B cell (primary cell): ENCODE results near the gene ADAMTS14. TPM values are rescaled to one million over a fixed set of nuclear protein-coding genes. Genes with fewer than 3 reads are reported as not detected.
"Not testable (repeated sequence)": the region's sequence is repeated elsewhere in the genome, so short reads cannot be mapped to it uniquely, and the experiment has no call there.

Experiments
- ATAC-seq: fragments of 200-7000 bp; cut with Tn5 transposase; one replicate; pipeline ENCODE4 v1.10.0; 2021; ENCODE audit warnings: low read depth, mild to moderate bottlenecking, moderate number of reproducible peaks, moderate library complexity
- CTCF ChIA-PET: fragments of 350-600 bp; sonication (Branson Sonifier 250); formaldehyde crosslinking; loops from one replicate; lab custom pipeline; 2021; ENCODE audit warnings: antibody characterized with exemption, inconsistent platforms; lab: Charles Lee
- POLR2A ChIA-PET: fragments of 350-600 bp; sonication (Branson Sonifier 250); formaldehyde crosslinking; loops from one replicate; lab custom pipeline; 2021; ENCODE audit warnings: antibody characterized with exemption; lab: Charles Lee
- DNase-seq: peaks from one replicate; pipeline ENCODE4 v3.0.0; 2013
- H2AFZ ChIP-seq: 2 replicates; pipeline ENCODE4 v1.6.1; 2012; ENCODE audit warnings: mild to moderate bottlenecking, low read depth, low read length; ENCODE audit not compliant: insufficient read depth, poor library complexity, severe bottlenecking
- H3K27ac ChIP-seq, 2 donors: 1 replicate in 1 of 2; 2 replicates in 1 of 2; pipeline ENCODE4 v1.5.1; 2012 to 2013; ENCODE audit warnings: low read length in 2 of 2, mild to moderate bottlenecking in 2 of 2, moderate library complexity in 1 of 2
- H3K27me3 ChIP-seq, 4 experiments: fragments of 200-600 bp in 1 of 4; sonication (generic) in 1 of 4; replicated peaks in 1 of 4; 1 replicate in 2 of 4; 2 replicates in 2 of 4; pipeline versions ENCODE4 v1.6.1 to v1.7.0; 2013 to 2016; ENCODE audit warnings: low read length in 3 of 4, mild to moderate bottlenecking in 2 of 4, mixed read lengths in 1 of 4, moderate library complexity in 1 of 4; ENCODE audit not compliant: insufficient read depth in 4 of 4, control insufficient read depth in 3 of 4; ENCODE audit errors: control extremely low read depth in 1 of 4
- H3K36me3 ChIP-seq, 2 experiments: replicated peaks in 1 of 2; 1 replicate in 1 of 2; 2 replicates in 1 of 2; pipeline versions ENCODE4 v1.6.1 to v1.7.1; 2013; ENCODE audit warnings: low read length in 1 of 2; ENCODE audit not compliant: insufficient read depth in 2 of 2, control insufficient read depth in 1 of 2; ENCODE audit errors: control extremely low read depth in 1 of 2, extremely low read depth in 1 of 2
- H3K4me1 ChIP-seq, 2 donors: fragments of 200-600 bp in 1 of 2; sonication (generic) in 1 of 2; 1 replicate in 1 of 2; 2 replicates in 1 of 2; pipeline versions ENCODE4 v1.5.1 to v1.6.1; 2013 to 2017; ENCODE audit warnings: low read length in 2 of 2; ENCODE audit not compliant: control insufficient read depth in 2 of 2, insufficient read depth in 2 of 2
- H3K4me2 ChIP-seq: replicated peaks from 2 replicates; pipeline ENCODE3; 2012; ENCODE audit warnings: mild to moderate bottlenecking, low read depth, low read length; ENCODE audit not compliant: poor library complexity, severe bottlenecking
- H3K4me3 ChIP-seq, 5 experiments: fragments of 200-600 bp in 1 of 5; sonication (generic) in 1 of 5; 1 replicate in 3 of 5; 2 replicates in 2 of 5; pipeline versions ENCODE4 v1.5.1 to v1.7.0; 2011 to 2016; ENCODE audit warnings: low read length in 4 of 5, mild to moderate bottlenecking in 4 of 5, low read depth in 2 of 5, control low read depth in 1 of 5, moderate library complexity in 1 of 5; ENCODE audit not compliant: insufficient read depth in 1 of 5; ENCODE audit errors: control extremely low read depth in 1 of 5, extremely low read depth in 1 of 5
- H3K79me2 ChIP-seq: fragments of 200-600 bp; sonication (generic); one replicate; pipeline ENCODE4 v1.6.0; 2016; ENCODE audit warnings: low read length; ENCODE audit not compliant: control insufficient read depth, insufficient read depth
- H3K9ac ChIP-seq: fragments of 200-600 bp; sonication (generic); 2 replicates; pipeline ENCODE4 v1.6.1; 2017; ENCODE audit warnings: mild to moderate bottlenecking, low read length, moderate library complexity
- H3K9me3 ChIP-seq, 3 donors: one replicate each; pipeline versions ENCODE4 v1.6.1 to v1.7.1; 2013; ENCODE audit warnings: low read length in 2 of 3; ENCODE audit not compliant: control insufficient read depth in 2 of 3, insufficient read depth in 1 of 3; ENCODE audit errors: control extremely low read depth in 1 of 3
- H4K20me1 ChIP-seq: 2 replicates; pipeline ENCODE4 v1.6.0; 2012; ENCODE audit warnings: mild to moderate bottlenecking, low read length; ENCODE audit not compliant: insufficient read depth, control insufficient read depth, poor library complexity, severe bottlenecking
- H3K27ac Mint-ChIP-seq: one replicate; pipeline ENCODE4 v1.8.0; 2021; ENCODE audit warnings: mixed read lengths
- H3K27me3 Mint-ChIP-seq: one replicate; pipeline ENCODE4 v1.8.0; 2021; ENCODE audit warnings: mixed read lengths
- H3K4me1 Mint-ChIP-seq: one replicate; pipeline ENCODE4 v1.8.0; 2021; ENCODE audit warnings: mixed read lengths
- H3K4me3 Mint-ChIP-seq: one replicate; pipeline ENCODE4 v1.8.0; 2021; ENCODE audit warnings: mixed read lengths
- H3K9me3 Mint-ChIP-seq: one replicate; pipeline ENCODE4 v1.8.0; 2022; ENCODE audit warnings: mixed read lengths; ENCODE audit not compliant: insufficient read depth
- EZH2 ChIP-seq: IDR thresholded peaks from 2 replicates; pipeline ENCODE4 v1.6.1; 2012; ENCODE audit warnings: borderline replicate concordance, low read depth, mild to moderate bottlenecking, moderate library complexity, low read length; ENCODE audit not compliant: insufficient read depth, poor library complexity, severe bottlenecking
- WGBS: methylation state at CpG from one replicate; pipeline ENCODE4 v1.1.5; 2013; ENCODE audit warnings: missing lambda C conversion rate; ENCODE audit not compliant: insufficient coverage; 5-methylcytosine and 5-hydroxymethylcytosine counted together
- intact Hi-C: fragments of 100-400 bp; cut with micrococcal nuclease; formaldehyde crosslinking; loops from one replicate; pipeline ENCODE4 v1.10.0; 2022
- polyA plus RNA-seq: library from polyadenylated mRNA; depleted of rRNA; stranded (reverse); fragments of >200 nt; gene quantifications from 2 replicates; pipeline ENCODE4 v1.2.3, GENCODE V29; 2012
- total RNA-seq, 2 donors: library from RNA; stranded (reverse); fragments of 120-200 nt in 1 of 2; gene quantifications; 1 replicate in 1 of 2; 2 replicates in 1 of 2; pipeline versions ENCODE4 v1.2.3 to v1.2.4, GENCODE V29; 2013 to 2022
- TF ChIP-seq, protein P1 (sequence below): fragments of 200-600 bp; IDR thresholded peaks from one replicate; pipeline ENCODE4 v1.8.0; 2022; ENCODE audit warnings: antibody characterized with exemption, mild to moderate bottlenecking

Gene ADAMTS14
- total and polyA plus RNA-seq, 2 donors (not counting 1 experiment from before 2014, with no cell fraction given): not detected

DNA sequence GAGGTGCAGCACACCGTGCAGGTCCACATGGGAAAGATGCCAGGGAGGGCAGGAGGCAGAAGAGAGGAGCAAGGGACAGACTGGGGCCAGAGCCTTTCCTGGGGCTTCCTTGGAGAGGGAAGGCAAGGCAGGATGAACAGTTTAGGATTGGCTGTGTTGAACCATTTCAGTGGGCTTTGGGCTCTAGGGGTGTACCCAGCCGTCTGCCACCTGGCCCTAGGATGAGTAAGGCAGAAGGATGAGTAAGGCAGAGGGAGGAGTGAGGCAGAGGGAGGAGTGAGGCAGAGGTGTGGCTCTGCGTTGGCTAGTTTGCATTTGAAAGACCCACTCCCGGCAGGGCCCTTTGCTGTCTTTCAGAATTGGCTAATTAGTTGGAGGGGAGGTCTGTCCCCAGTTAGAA is 38.3 kb upstream of the ADAMTS14 start:
- Mint-ChIP-seq H3K4me1 (no peaks in the 10 kb centered on the region), H3K9me3 (peaks cover 2% of the 10 kb centered on the region), H3K27ac (no peak overlapping the region), H3K4me3 (no peak overlapping the region), H3K27me3 (peaks cover 14% of the 10 kb centered on the region)
- peaks cover 2 to 13% (median 6%) of the 10 kb centered on the region in 3 donors for H3K9me3 ChIP-seq
- no peaks in the 10 kb centered on the region for H3K36me3 ChIP-seq
- no peak overlapping the region for H2AFZ ChIP-seq
- no peaks in the 10 kb centered on the region for H3K27me3 ChIP-seq
- no peak overlapping the region for H3K4me3 ChIP-seq
- no peak for ATAC-seq
- ChIA-PET CTCF (no interaction called here), POLR2A (no interaction called here)
- intact Hi-C loops: no loop called here
- no peak for DNase-seq
- no peak overlapping the region for H3K27ac ChIP-seq
- no peak overlapping the region for H3K9ac ChIP-seq
- no peaks in the 10 kb centered on the region for H4K20me1 ChIP-seq
- no peaks in the 10 kb centered on the region for H3K79me2 ChIP-seq
- WGBS: 84% methylated on average over 3 of the region's 4 CpGs
- H3K4me1 ChIP-seq: no peaks in the 10 kb centered on the region
- no peak overlapping the region for H3K4me2 ChIP-seq
- TF ChIP-seq, protein P1, sequence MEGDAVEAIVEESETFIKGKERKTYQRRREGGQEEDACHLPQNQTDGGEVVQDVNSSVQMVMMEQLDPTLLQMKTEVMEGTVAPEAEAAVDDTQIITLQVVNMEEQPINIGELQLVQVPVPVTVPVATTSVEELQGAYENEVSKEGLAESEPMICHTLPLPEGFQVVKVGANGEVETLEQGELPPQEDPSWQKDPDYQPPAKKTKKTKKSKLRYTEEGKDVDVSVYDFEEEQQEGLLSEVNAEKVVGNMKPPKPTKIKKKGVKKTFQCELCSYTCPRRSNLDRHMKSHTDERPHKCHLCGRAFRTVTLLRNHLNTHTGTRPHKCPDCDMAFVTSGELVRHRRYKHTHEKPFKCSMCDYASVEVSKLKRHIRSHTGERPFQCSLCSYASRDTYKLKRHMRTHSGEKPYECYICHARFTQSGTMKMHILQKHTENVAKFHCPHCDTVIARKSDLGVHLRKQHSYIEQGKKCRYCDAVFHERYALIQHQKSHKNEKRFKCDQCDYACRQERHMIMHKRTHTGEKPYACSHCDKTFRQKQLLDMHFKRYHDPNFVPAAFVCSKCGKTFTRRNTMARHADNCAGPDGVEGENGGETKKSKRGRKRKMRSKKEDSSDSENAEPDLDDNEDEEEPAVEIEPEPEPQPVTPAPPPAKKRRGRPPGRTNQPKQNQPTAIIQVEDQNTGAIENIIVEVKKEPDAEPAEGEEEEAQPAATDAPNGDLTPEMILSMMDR: no peak
- no peak for TF ChIP-seq EZH2

DNA sequence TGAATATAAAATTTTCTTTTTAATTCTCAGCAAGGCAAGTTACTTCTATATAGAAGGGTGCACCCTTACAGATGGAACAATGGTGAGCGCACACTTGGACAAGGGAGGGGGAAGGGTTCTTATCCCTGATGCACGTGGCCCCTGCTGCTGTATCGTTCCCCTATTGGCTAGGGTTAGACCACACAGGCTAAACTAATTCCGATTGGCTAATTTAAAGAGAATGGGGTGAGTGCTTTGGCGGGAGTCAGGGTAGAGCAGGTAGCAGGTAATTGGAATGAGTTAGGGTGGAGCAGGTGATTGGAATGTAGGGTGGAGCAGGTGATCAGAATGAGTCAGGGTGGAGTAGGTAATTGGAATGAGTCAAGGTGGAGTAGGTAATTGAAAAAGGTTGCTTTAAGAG is 37.8 kb upstream of the ADAMTS14 start:
- H2AFZ ChIP-seq, H3K36me3 ChIP-seq, H3K4me2 ChIP-seq, H3K4me3 ChIP-seq, H3K27ac Mint-ChIP-seq, H3K27me3 ChIP-seq, H3K4me1 Mint-ChIP-seq, H3K27ac ChIP-seq, H3K9me3 Mint-ChIP-seq, CTCF ChIA-PET, ATAC-seq, H3K79me2 ChIP-seq, H3K4me1 ChIP-seq, intact Hi-C loops, H3K4me3 Mint-ChIP-seq, DNase-seq, POLR2A ChIA-PET, H4K20me1 ChIP-seq, H3K9ac ChIP-seq: not testable (repeated sequence)
- peaks cover 2 to 12% (median 6%) of the 10 kb centered on the region in 3 donors for H3K9me3 ChIP-seq
- 87% methylated on average over 5 of the region's 5 CpGs for WGBS
- peaks cover 14% of the 10 kb centered on the region for H3K27me3 Mint-ChIP-seq

DNA sequence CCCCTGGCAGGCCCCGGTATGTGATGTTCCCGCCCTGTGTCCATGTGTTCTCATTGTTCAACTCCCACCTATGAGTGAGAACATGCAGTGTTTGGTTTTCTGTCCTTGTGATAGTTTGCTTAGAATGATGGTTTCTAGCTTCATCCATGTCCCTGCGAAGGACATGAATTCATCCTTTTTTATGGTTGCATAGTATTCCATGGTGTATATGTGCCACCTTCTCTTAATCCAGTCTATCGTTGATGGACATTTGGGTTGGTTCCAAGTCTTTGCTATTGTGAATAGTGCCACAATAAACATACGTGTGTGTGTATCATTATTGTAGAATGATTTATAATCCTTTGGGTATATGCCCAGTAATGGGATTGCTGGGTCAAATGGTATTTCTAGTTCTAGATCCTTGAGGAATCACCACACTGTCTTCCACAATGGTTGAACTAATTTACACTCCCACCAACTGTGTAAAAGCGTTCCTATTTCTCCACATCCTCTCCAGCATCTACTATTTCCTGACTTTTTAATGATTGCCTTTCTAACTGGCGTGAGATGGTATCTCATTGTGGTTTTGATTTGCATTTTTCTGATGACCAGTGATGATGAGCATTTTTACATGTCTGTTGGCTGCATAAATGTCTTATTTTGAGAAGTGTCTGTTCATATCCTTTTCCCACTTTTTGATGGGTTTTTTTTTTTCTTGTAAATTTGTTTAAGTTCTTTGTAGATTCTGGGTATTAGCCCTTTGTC is 32.5 kb upstream of the ADAMTS14 start:
- H3K9me3 Mint-ChIP-seq, H3K79me2 ChIP-seq, H3K4me1 Mint-ChIP-seq, H2AFZ ChIP-seq, H3K27ac Mint-ChIP-seq, H3K4me3 ChIP-seq, H3K4me3 Mint-ChIP-seq, intact Hi-C loops, H3K27ac ChIP-seq, POLR2A ChIA-PET, H4K20me1 ChIP-seq, H3K9ac ChIP-seq, DNase-seq, H3K4me2 ChIP-seq, CTCF ChIA-PET, ATAC-seq, H3K36me3 ChIP-seq, H3K27me3 ChIP-seq, H3K9me3 ChIP-seq, H3K4me1 ChIP-seq: not testable (repeated sequence)
- no CpG with 5 or more reads among the region's 7 CpGs for WGBS
- H3K27me3 Mint-ChIP-seq: peaks cover 18% of the 10 kb centered on the region
